Epithelial cell of prostate (primary cell): ENCODE data around the gene KCNV2.
A peak's percentile ranks its signal among the peaks of the same experiment; 100 is the strongest.
"Not testable (repeated sequence)": the region's sequence is repeated elsewhere in the genome, so short reads cannot be mapped to it uniquely, and the experiment has no call there.

Experiments
- DNase-seq: peaks from one replicate; pipeline ENCODE4 v3.0.0-alpha.2; 2011; ENCODE audit warnings: low read depth, low spot score
- H3K27ac ChIP-seq: fragments of 450-650 bp; 2 replicates; pipeline ENCODE4 v1.5.1; 2017; ENCODE audit warnings: mild to moderate bottlenecking

The KCNV2 gene

DNA sequence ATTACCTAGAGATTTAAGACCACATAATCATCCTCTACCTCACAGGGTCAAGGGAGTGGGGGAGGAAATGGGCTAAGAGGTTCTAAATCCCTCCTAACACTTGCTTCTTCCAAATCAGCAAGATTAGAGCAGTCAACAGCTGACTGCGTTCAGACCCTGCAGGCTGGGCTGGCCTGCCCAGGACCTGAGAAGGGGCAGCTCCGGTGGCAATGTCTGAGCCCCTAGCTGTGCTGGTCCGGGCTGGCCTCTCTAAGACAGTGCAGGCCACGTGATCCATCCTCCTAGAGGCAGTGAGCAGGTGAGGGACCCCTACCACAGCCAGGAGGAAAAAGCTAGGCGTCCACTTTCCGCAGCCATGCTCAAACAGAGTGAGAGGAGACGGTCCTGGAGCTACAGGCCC is at the start of gene KCNV2:
Gene KCNV2, plus strand, starts transcription at position 126 of the 400 bp plus-strand sequence. Its CDS starts 230 bp downstream, at position 356.
- DNase-seq, result no peak
- H3K27ac ChIP-seq, result no peak within 1 kb of the TSS

DNA sequence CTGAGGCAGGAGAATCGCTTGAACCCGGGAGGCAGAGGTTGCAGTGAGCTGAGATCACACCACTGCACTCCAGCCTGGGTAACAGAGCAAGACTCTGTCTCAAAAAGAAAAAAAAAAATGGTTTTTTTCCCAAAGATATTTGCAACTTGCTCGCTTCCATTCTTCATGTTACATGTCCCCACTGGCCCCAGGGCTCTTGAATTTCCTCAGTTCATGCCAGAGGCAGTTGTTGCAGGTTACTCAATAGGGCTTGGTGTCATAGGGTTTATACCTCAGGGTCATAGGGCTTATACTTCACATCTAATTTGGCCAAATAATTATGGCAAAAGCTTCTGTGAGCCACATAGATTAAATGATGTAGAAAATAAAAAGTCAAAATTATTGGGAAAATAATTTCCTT is 44.1 kb upstream of the KCNV2 start:
- DNase-seq, result no peak
- no peak overlapping the region for H3K27ac ChIP-seq

DNA sequence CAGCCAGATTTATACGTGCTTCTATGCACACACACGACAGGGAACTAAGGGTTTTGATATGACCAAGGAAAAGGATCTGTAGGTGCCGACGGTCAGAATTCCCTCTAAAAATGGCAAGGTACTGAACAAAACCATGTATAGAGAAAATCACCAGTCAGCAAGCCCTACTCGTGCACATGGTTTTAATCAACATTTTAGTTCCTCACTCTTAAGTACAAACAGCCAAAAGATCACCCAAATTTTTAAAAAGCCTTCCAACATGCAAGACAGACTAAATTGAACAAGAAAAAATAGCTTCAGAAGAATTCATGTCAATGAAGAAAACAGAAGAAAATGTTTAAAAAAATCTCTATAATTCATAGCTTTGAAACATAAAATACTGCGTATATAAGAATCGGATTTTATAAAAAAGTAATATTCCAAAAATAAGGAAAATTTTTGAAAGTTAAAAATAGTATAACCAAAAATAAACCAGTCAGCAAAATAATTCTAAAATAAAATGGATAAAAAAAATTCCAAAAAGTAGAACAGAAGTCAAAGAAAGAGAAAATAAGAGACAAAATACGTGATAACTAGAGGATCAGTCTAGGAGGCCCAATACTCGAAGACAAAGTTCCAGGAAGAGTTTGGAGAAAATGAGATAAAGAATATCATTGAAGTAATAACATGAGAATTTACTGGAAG is 43.0 kb upstream of the KCNV2 start:
- H3K27ac ChIP-seq, result no peak overlapping the region
- DNase-seq, result no peak

DNA sequence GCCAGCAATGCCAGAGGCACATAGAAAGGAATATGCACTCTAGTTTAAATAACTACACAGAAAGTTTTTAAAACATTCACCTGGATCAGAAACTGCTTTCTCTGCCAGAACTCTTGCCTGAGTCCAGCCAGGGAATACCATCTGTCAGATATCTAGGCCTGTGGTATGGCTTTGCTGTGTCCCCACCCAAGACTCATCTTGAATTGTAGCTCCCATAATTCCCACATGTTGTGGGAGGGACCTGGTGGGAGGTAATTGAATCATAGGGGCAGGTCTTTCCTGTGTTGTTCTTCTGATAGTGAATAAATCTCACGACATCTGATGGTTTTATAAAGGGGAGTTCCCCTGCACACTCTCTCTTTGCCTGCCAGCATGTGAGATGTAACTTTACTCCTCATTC is 41.5 kb upstream of the KCNV2 start:
- no peak overlapping the region for H3K27ac ChIP-seq
- DNase-seq, result no peak

DNA sequence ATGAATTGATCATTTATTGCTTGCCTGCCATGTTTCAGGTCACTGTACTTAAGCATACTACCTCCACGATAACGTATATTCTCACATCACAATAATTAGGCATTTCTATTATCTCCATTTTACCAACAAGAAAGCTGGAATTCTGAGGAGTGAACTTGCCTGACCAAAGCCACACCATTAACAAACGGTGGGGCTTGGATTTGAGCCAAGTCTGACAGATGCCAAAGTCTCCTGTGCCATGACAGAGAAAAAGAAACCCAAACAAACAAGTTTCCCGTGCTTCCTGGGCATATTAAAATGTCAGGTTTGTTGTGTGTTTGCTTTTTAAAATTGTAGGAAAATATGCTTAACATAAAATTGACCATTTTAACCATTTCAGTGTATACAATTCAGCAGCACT is 40.8 kb upstream of the KCNV2 start:
- no peak overlapping the region for H3K27ac ChIP-seq
- DNase-seq, result no peak

DNA sequence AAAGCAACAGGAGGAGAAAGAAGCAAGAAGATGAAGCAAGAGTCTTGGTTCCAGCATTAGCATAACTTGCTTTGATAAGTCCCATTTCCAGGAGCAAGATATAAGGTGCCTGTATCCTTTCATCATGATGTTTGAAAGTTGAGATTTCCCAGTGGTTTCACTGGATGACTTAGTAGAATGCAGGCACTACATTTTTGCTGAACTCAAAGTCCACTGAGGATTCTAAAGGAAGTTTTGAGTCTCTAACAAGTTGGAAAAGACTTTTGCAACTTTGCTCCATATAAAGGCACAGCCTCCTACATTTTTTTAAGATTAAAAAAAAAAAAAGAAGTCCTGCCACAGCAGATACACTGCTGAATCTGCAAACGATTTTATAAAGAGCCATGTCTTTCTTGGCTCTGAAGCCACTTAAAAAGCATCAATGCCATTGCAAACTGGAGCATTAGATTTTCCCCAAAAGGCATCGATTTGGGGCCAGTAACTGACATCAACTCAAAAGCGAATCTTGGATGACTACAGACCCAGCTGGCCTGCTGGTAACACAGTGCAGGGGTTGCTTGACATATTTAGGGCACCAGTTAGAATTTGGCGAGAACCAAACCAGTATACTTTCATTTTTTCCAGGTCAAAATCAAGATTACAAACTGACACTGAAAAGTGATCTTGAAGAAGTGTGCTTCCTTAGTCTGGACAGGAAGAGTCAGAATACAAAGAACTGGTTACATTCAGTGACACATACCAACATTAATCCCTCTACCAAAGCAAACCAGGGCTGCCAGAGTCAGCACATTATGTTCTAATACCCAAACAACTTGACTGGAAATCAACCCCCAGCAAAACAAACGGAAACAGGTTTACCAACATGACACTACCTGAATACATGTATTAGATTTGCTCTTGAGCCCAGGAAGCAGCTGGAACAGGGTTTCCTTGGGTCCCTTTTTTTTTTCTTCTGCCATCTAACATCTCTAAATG is 39.1 kb upstream of the KCNV2 start:
- H3K27ac ChIP-seq, result peak overlapping the region; percentile 58
- DNase-seq, result peak; percentile 46

DNA sequence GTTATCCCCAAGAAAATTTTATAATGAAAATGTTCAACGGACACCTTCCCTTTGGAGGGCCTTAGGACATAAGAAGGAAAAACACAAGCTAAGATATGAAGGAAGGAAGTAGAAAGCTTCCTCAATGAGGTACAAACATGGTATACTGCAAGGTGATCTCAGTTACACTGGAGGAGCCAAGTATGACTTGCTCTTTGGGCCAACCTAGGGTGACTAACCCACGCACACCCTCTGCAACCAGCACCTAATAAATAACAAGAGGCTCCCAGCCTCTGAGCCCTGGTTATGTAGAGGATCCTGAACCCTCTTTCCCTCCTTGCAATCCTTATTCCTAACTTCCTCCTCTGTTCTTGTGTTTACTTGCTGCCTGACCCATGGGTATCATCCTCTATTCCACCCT is 38.3 kb upstream of the KCNV2 start:
- peak overlapping the region; percentile 58 for H3K27ac ChIP-seq
- DNase-seq, result peak; percentile 31

DNA sequence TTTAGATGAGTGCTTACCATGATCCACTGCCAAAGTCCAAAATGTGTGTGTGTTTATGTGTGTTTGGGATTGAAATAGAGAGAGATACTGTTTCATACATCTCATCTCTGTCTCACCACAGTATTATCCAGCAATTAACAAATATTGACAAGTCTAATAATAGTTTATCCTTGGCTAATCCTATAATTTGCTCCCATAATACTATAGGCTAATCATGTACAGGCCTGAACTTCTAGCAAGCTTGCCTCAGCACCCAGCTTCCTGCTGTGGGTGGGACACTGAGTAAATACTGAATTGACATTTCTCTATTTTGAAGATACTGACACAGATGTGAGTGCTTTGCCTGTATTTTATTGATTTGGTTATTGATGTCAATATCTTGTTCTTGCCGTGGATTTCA is 35.3 kb upstream of the KCNV2 start:
- peak overlapping the region; percentile 16 for H3K27ac ChIP-seq
- no peak for DNase-seq

DNA sequence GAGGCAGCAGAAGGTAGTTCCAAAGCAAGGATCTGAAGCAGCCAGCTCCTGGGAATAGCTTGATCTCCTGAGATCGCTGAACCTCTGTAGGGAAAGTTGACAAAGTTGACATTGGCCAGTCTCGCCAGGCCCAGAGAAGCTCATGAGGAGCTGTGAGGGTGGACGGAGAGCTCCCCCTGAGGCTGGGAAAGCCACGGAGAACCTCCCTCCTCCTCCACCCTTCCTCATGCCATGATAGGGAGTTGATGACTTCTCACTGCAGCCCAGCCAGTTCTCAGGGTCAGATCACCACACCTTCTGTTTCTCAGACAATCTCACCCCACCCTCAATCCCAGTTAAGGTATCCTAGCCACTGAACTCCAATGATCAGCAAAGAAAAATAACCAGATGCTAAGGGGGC is 30.4 kb upstream of the KCNV2 start:
- no peak overlapping the region for H3K27ac ChIP-seq
- no peak for DNase-seq

DNA sequence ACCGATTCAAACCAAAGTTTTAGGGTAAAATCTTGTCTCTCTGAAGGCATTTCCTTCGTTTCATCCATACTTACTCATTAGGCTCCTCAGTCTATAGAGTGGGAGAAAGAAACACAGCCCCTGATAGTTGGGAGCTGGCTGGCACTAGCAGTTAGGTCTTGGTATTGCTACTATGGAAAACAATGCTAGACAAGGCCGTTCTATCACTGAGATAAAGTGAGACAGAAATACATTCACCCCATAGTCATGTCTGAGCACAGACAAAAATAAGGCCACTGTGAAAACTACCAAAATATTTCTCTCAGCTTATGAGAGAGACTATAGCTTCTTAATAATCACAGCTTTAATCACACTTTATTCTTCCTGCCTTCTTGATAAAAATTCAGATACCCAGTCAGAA is 28.7 kb upstream of the KCNV2 start:
- DNase-seq, result no peak
- no peak overlapping the region for H3K27ac ChIP-seq

DNA sequence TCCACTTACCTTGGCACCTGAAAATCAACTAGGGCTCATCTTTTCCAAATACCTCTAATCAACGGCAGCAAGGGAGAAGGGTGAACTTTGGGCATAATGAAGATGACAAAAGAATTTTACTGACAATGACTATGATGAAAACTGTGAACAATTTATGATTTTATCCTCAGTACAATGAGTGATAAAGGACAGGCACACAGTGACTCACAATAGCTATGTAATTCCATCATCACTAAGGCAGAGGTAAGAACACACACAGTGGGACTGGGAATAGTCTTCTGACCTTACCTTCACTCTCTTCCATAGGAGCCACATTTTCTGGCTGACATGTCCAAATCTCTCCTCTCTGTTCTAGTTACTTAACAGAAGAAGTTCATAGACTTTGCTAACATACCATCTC is 26.1 kb upstream of the KCNV2 start:
- DNase-seq, result no peak
- no peak overlapping the region for H3K27ac ChIP-seq

DNA sequence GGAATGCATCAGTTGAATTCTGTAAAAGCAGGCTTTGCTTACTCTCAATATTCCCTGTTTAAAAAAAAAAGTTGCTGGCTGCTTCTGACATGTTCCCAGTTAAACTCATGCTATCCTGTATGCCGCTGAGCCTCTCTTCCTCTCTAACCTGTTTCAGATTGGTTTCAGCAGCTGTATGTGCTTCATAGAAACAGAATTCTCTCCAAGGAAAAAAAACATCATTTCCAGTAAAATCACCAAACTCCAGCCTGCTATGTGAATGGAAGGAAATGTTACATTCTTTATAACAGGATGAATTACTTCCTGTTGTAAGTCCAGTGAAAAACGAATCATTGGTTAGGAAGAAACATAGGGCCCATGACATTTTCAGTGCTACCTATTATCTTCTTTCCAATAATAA is 25.7 kb upstream of the KCNV2 start:
- DNase-seq, result no peak
- no peak overlapping the region for H3K27ac ChIP-seq

DNA sequence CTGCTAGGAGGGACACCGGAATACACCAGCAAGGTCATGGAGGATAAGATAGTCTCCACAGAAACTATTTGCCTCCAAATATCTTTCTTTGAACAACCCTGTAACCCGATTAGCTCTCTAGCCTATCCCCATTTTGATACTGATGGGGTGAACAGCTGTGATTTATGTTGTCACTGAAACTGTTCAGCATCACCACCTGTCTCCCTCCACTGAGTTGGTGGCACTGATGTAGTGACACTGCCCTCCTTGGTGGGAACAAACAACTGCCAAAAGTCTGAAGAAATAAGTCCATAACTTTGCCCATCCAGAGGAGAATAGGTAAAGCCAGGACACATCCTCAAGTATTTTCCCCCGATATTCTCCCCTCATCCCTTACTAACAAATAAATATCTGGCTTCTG is 24.3 kb upstream of the KCNV2 start:
- no peak for DNase-seq
- H3K27ac ChIP-seq, result no peak overlapping the region

DNA sequence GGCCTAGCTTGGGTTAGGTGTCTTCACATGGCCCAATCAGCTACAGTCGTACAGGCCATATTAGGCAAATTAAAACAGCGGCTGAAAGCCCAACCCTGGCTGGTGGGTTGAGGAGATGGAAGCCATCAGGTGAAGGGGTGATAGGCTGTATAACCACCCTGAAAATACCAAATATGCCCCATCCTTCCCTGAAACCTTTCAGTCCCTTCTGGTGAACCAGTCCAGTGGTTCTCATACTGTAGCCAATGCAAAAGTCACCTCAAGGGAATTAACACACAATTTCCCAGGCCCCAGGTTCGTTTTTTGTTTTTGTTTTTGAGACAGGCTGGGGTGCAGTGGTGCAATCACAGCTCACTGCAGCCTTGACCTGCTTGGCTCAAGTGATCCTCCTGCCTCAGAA is 19.8 kb upstream of the KCNV2 start:
- H3K27ac ChIP-seq, result no peak overlapping the region
- no peak for DNase-seq

DNA sequence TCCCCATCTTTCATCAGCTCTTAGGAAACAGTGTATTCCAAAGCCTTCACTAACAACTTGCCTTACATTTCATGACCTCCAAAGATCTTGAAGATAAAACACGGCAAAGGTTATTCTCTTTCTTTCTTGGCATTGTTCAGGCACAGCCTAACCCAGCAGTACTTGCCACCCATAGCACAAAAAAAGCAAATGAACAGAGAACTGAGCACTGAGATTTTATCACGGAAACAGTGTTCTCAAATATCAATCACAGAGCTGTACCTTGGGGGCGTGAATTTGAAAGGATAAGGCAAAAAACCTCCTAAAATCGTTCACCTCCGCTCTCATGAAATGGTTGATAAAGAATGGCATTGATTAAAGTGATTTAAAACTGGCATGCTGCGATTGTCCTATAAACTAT is 16.9 kb upstream of the KCNV2 start:
- no peak overlapping the region for H3K27ac ChIP-seq
- DNase-seq, result no peak

DNA sequence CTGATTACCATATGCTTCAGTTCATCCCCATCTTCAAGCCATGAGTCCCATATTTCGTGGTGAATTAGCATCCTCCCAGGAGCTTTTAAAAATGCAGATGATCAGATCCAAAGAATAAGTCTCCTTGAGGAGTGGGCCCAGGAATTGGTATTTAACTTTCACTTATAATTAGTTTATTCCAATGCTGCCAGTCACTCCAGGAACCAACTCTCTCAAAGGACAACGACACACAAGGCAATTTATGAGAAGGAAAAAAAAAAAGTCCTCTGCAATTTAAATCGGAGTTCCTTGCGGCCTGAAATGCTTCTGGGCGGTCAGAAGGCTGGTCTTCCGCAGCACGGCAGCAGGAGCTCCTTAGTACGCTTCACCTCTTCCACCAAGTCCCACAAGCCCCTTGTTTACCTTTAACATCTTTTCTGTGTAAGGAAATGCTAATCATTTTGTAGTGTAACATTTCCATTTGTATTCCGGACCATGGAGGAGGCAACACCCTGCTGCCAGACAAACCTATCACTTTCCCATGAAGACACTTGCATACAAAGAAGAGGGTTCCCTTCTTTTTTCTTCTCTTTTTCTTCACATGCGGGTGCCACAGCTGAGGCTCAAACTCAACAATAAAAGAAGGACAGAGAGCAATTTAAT is 16.3 kb upstream of the KCNV2 start:
- no peak overlapping the region for H3K27ac ChIP-seq
- DNase-seq, result no peak

DNA sequence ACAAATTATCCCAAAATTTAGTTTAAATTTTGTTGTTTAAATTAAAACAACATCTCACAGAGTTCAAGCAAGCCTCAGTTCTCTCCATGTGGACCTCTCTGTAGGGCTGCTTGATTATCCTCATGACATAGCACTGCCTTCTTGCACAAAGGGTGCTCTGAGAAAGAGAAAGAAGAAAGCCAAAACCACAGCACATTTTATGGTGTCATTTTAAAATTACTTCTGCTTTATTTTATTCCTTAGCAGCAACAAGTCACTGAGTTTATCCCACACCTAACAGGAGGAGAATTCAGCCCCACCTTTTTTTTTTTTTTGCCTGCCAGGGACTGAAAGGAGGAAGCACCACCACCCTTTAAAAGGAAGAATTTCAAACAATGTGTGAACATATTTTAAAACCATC is 12.8 kb upstream of the KCNV2 start:
- DNase-seq, result no peak

DNA sequence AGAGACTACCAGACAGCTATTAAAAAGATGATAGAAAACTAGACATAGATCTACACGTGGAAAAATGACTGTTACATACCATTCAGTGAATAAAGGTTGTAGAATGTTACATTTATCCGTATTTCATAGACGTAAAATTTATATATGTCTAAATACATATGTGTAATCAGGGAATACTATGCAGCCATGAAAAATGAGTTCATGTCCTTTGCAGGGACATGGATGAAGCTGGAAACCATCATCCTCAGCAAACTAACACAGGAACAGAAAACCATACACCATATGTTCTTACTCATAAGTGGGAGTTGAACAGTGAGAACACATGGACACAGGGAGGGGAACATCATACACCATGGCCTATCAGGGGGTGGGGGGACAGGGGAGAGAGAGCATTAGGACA is 10.1 kb upstream of the KCNV2 start:
- not testable (repeated sequence) for DNase-seq

More for the DNA sequence above, 12.8 kb upstream of the KCNV2 start:
- H3K27ac ChIP-seq, result no peak overlapping the region

DNA sequence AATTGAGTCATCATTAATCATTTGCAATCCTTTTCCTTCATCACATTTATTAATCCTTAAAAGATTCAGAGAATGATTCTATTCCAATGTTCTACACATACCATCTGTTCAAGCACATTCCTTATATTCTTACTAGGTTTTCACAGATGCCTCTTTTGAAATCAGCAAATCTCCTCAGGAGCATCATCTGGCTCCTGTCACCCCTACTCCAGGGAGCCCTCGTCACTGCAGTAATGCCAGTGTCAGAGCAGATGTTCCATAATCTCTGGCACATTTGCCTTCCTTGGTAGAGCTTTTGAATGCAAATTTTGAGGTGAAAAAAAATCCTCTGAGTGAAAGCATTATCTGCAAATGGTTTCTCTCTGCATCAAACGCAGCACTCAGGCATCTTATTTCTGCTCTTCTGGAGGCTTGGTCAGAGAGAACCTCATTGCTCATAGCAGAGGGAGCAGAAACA is 7.6 kb upstream of the KCNV2 start:
- no peak overlapping the region for H3K27ac ChIP-seq
- DNase-seq, result no peak

More for the DNA sequence above, 10.1 kb upstream of the KCNV2 start:
- not testable (repeated sequence) for H3K27ac ChIP-seq

DNA sequence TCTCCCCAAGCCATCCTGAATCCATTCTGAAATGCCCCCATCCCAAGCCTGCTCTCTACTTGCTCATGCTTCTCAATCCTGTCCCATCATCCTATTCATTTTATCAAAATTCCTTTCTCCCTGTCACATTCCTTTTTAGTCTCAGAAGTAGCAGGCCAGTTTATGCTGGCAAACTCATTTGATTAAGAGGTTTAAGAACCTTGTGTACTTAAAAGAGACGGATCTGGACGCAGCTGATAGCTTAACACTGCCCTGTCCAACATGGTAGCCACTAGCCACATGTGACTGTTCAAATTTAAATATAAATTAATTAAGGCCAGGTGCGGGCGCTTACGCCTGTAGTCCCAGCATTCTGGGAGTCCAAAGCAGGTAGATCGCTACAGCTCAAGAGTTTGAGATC is 5.6 kb upstream of the KCNV2 start:
- DNase-seq, result no peak
- no peak overlapping the region for H3K27ac ChIP-seq
